Aorta (tissue), 5 donors: ENCODE data around the gene TAAR1. TPM values are rescaled to one million over a fixed set of nuclear protein-coding genes. Genes with fewer than 3 reads are reported as not detected.
"Not testable (repeated sequence)": the region's sequence is repeated elsewhere in the genome, so short reads cannot be mapped to it uniquely, and the experiment has no call there.

Source experiments
- ATAC-seq: fragments of 200-7000 bp; cut with Tn5 transposase; one replicate; pipeline ENCODE4 v1.9.1; 2022; ENCODE audit warnings: moderate library complexity; ENCODE audit not compliant: low FRiP score
- DNase-seq, 2 donors: peaks; one replicate each; pipeline ENCODE4 v3.0.0-alpha.2; 2020
- H3K27ac ChIP-seq, 2 donors: one replicate each; pipeline ENCODE4 v1.5.1; 2013; ENCODE audit warnings: low read length in 2 of 2, mild to moderate bottlenecking in 2 of 2, moderate library complexity in 2 of 2, control low read depth in 1 of 2, inconsistent platforms in 1 of 2, low read depth in 1 of 2
- H3K27me3 ChIP-seq, 2 donors: one replicate each; pipeline ENCODE4 v1.6.1; 2013; ENCODE audit warnings: control low read depth in 1 of 2, low read length in 1 of 2, mild to moderate bottlenecking in 1 of 2, moderate library complexity in 1 of 2; ENCODE audit not compliant: insufficient read depth in 2 of 2, control insufficient read depth in 1 of 2
- H3K36me3 ChIP-seq, 2 donors: one replicate each; pipeline ENCODE4 v1.6.1; 2013; ENCODE audit warnings: control low read depth in 1 of 2, low read length in 1 of 2, mild to moderate bottlenecking in 1 of 2; ENCODE audit not compliant: insufficient read depth in 2 of 2, control insufficient read depth in 1 of 2
- H3K4me1 ChIP-seq, 2 donors: one replicate each; pipeline ENCODE4 v1.6.1; 2013; ENCODE audit warnings: low read length in 2 of 2, control low read depth in 1 of 2, mild to moderate bottlenecking in 1 of 2, moderate library complexity in 1 of 2; ENCODE audit not compliant: insufficient read depth in 2 of 2, control insufficient read depth in 1 of 2
- H3K4me3 ChIP-seq, 2 donors: one replicate each; pipeline ENCODE4 v1.5.1; 2013; ENCODE audit warnings: low read length in 2 of 2, control low read depth in 1 of 2, mild to moderate bottlenecking in 1 of 2
- H3K9me3 ChIP-seq: one replicate; pipeline ENCODE4 v1.6.1; 2013; ENCODE audit warnings: mild to moderate bottlenecking, low read length; ENCODE audit not compliant: control insufficient read depth
- WGBS, 2 donors: extraction: QIAGEN DNeasy Blood & Tissue Kit; methylation state at CpG; one replicate each; pipeline ENCODE4 v1.1.7; 2013; 5-methylcytosine and 5-hydroxymethylcytosine counted together
- intact Hi-C, 2 donors: fragments of 100-400 bp; cut with DNase I; formaldehyde crosslinking; loops; one replicate each; pipeline versions ENCODE4 v1.14.2 to v1.15.0; 2022
- long read RNA-seq, 2 donors: library from polyadenylated mRNA; unstranded; transcript quantifications; one replicate each; pipeline ENCODE4 v2.0.0, GENCODE V29; 2020 to 2021
- polyA plus RNA-seq, 2 donors: library from polyadenylated mRNA; stranded (reverse); fragments of 200-250 nt; gene quantifications; one replicate each; pipeline ENCODE4 v1.2.3, GENCODE V29; 2013
- total RNA-seq, 2 donors: library from RNA; stranded (reverse); fragmentation: NEBNext Ultra II Directional; extraction: Animal tissue kit (Norgen Biotek cat#: 25700); gene quantifications; one replicate each; pipeline ENCODE4 v1.2.1, GENCODE V29; 2021
- donor health status: healthy with polysubstance abuse.
- donor health status: Bipolar disorder and iron deficiency.
- donor health status: DM: no; HTN: no; CAD: no.
- donor health status: DM: no; HTN: no; CAD: no.
- donor health status: DM: yes; HTN: yes; CAD: no.

Gene TAAR1, protein sequence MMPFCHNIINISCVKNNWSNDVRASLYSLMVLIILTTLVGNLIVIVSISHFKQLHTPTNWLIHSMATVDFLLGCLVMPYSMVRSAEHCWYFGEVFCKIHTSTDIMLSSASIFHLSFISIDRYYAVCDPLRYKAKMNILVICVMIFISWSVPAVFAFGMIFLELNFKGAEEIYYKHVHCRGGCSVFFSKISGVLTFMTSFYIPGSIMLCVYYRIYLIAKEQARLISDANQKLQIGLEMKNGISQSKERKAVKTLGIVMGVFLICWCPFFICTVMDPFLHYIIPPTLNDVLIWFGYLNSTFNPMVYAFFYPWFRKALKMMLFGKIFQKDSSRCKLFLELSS
- total RNA-seq (not detected), polyA plus RNA-seq (not detected)
- long read RNA-seq, donor 1, result 0 reads
- long read RNA-seq, donor 2, result 0 reads

- 73 to 88% methylated on average over 3 of the region's 3 CpGs for WGBS, 2 donors
- no peak for ATAC-seq
Measured at GRCh38 chr6:132659082-132659481, at the start of gene TAAR1. TSS of gene TAAR1 (minus strand) at chr6:132659182. CDS start at chr6:132646003, 13,179 bp downstream.

GRCh38 chr6:132708771-132709170, 49.8 kb upstream of the TAAR1 start:
- Histone ChIP-seq H3K27me3 (no peaks in the 10 kb centered on the region), H3K9me3 (no peaks in the 10 kb centered on the region), H3K4me1 (no peaks in the 10 kb centered on the region), H3K27ac (no peak overlapping the region), H3K4me3 (no peak overlapping the region), H3K36me3 (no peaks in the 10 kb centered on the region)
- intact Hi-C loops, result no loop called here
- ATAC-seq, result no peak
- no peak for DNase-seq
- 80 to 84% methylated on average over 3 of the region's 3 CpGs for WGBS, 2 donors

More at GRCh38 chr6:132659082-132659481, at the start of gene TAAR1:
- Histone ChIP-seq H3K36me3 (no peaks in the 10 kb centered on the region), H3K27ac (no peak within 1 kb of the TSS), H3K9me3 (no peaks in the 10 kb centered on the region), H3K27me3 (no peaks in the 10 kb centered on the region), H3K4me1 (no peaks in the 10 kb centered on the region), H3K4me3 (no peak within 1 kb of the TSS)
- DNase-seq, result no peak
- intact Hi-C loops, result no loop called here

- intact Hi-C loops, result no loop called here
- Histone ChIP-seq H3K4me3 (no peak overlapping the region), H3K4me1 (no peaks in the 10 kb centered on the region), H3K36me3 (no peaks in the 10 kb centered on the region), H3K27me3 (no peaks in the 10 kb centered on the region), H3K9me3 (no peaks in the 10 kb centered on the region), H3K27ac (no peak overlapping the region)
- ATAC-seq, result no peak
- DNase-seq, result no peak
Measured at GRCh38 chr6:132708002-132708401, 49.0 kb upstream of the TAAR1 start.

GRCh38 chr6:132706756-132707155, 47.8 kb upstream of the TAAR1 start:
- ATAC-seq, H3K9me3 ChIP-seq, H3K27ac ChIP-seq, intact Hi-C loops, H3K4me3 ChIP-seq, H3K4me1 ChIP-seq, H3K27me3 ChIP-seq, H3K36me3 ChIP-seq, DNase-seq: not testable (repeated sequence)
- 83 to 95% methylated on average over 4 of the region's 4 CpGs for WGBS, 2 donors

GRCh38 chr6:132703936-132704335, 45.0 kb upstream of the TAAR1 start:
- H3K27me3 ChIP-seq, result no peaks in the 10 kb centered on the region
- DNase-seq (no peak), ATAC-seq (no peak)
- no peaks in the 10 kb centered on the region for H3K9me3 ChIP-seq
- no peaks in the 10 kb centered on the region for H3K36me3 ChIP-seq
- intact Hi-C loops, result no loop called here
- no peak overlapping the region for H3K27ac ChIP-seq
- no peaks in the 10 kb centered on the region for H3K4me1 ChIP-seq
- H3K4me3 ChIP-seq, result no peak overlapping the region

DNA sequence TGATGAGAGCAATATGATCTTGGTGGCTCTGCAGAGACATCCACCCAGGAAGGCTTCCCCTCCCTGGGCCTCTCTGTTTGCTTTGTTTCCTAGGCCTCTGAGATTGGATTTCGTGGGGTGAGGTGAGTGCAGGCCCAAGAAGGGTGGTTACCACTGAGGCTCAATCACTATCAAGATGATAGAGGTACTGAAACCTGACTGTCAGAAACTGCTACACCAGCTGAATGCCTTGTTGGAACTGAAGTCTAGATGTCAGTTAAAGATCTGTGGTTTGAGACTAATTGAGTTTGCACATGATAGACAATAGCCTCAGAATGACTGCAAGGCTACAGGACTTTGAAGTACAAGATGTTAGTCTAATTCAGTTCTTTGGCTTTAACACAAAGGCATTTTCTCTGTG, 39.6 kb upstream of the TAAR1 start:
- Histone ChIP-seq H3K27ac (no peak overlapping the region), H3K4me1 (no peaks in the 10 kb centered on the region), H3K36me3 (no peaks in the 10 kb centered on the region), H3K27me3 (no peaks in the 10 kb centered on the region), H3K9me3 (no peaks in the 10 kb centered on the region), H3K4me3 (no peak overlapping the region)
- DNase-seq (no peak), ATAC-seq (no peak)
- 35 to 88% methylated on average over 1 of the region's 1 CpG for WGBS, 2 donors
- intact Hi-C loops, result no loop called here

GRCh38 chr6:132695773-132696172, 36.8 kb upstream of the TAAR1 start:
- intact Hi-C loops, result no loop called here

DNA sequence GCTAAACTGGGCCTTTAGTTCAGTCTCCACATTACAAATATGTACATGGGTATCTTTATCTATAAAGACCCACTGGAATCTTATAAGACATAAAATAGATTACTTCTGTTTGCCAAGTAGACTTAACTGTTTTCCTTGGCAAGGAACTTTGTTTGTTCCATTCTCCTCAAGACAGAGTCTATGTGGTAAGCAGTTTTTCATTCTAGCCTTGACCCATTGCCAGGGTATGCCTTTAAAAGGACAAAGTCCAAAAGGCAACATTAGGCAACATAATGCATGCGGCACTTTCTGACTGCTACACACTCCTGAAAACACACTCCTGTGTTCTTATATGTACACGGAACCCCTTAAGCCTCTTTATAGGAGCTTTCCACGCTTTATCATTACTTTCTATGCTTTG, 34.5 kb upstream of the TAAR1 start:
- WGBS, 2 donors, result 21 to 46% methylated on average over 3 of the region's 3 CpGs
- Histone ChIP-seq H3K36me3 (no peaks in the 10 kb centered on the region), H3K27me3 (no peaks in the 10 kb centered on the region), H3K27ac (no peak overlapping the region), H3K9me3 (no peaks in the 10 kb centered on the region), H3K4me3 (no peak overlapping the region), H3K4me1 (no peaks in the 10 kb centered on the region)
- ATAC-seq (no peak), DNase-seq (no peak)
- intact Hi-C loops, result no loop called here

More at GRCh38 chr6:132695773-132696172, 36.8 kb upstream of the TAAR1 start:
- H3K27ac ChIP-seq, result no peak overlapping the region
- ATAC-seq, result no peak
- no peaks in the 10 kb centered on the region for H3K4me1 ChIP-seq
- no peaks in the 10 kb centered on the region for H3K36me3 ChIP-seq
- H3K9me3 ChIP-seq, result no peaks in the 10 kb centered on the region
- no peak overlapping the region for H3K4me3 ChIP-seq
- H3K27me3 ChIP-seq, result no peaks in the 10 kb centered on the region
- no peak for DNase-seq
- 0 to 35% methylated on average over 1 of the region's 1 CpG for WGBS, 2 donors

- intact Hi-C loops, result no loop called here
- H3K27me3 ChIP-seq, result no peaks in the 10 kb centered on the region
- no peaks in the 10 kb centered on the region for H3K4me1 ChIP-seq
- H3K36me3 ChIP-seq, result no peaks in the 10 kb centered on the region
- ATAC-seq (no peak), DNase-seq (no peak)
- no peak overlapping the region for H3K27ac ChIP-seq
- no peak overlapping the region for H3K4me3 ChIP-seq
- no peaks in the 10 kb centered on the region for H3K9me3 ChIP-seq
- WGBS, 2 donors, result 78% methylated on average over 4 of the region's 4 CpGs
Measured at GRCh38 chr6:132690678-132691077, 31.7 kb upstream of the TAAR1 start.
